H1 (cell line): ENCODE data around the gene ADRB1. TPM values are rescaled to one million over a fixed set of nuclear protein-coding genes. Genes with fewer than 3 reads are reported as not detected.

Experiments used
- CTCF ChIA-PET: fragments of 300-600 bp; sonication (Branson Sonifier 250); formaldehyde crosslinking; loops from one replicate; lab custom pipeline; 2021; ENCODE audit not compliant: partially characterized antibody; lab: Charles Lee
- POLR2A ChIA-PET: fragments of 300-600 bp; sonication (Branson Sonifier 250); formaldehyde crosslinking; loops from one replicate; lab custom pipeline; 2021; ENCODE audit warnings: inconsistent platforms; ENCODE audit not compliant: partially characterized antibody; lab: Charles Lee
- DNase-seq, 2 experiments: peaks; one replicate each; pipeline versions ENCODE4 v3.0.0 to v3.0.0-alpha.2; 2010 to 2022; ENCODE audit warnings: low spot score in 2 of 2, low read depth in 1 of 2, mixed read lengths in 1 of 2
- FAIRE-seq: peaks from 2 replicates; lab custom pipeline; 2011; peaks lifted over from hg19 to GRCh38; lab: Jason Lieb, UNC
- H2AFZ ChIP-seq: 2 replicates; pipeline ENCODE4 v1.8.1; 2012; ENCODE audit warnings: low read length, inconsistent platforms
- H2AK5ac ChIP-seq: 2 replicates; pipeline ENCODE4 v1.6.1; 2013; ENCODE audit warnings: low read depth, low read length
- H2BK120ac ChIP-seq: replicated peaks from 2 replicates; pipeline ENCODE3; 2013; ENCODE audit warnings: low read depth, low read length, inconsistent platforms
- H2BK12ac ChIP-seq: 2 replicates; pipeline ENCODE4 v1.6.1; 2013; ENCODE audit warnings: low read depth, low read length
- H2BK15ac ChIP-seq: 2 replicates; pipeline ENCODE4 v1.6.1; 2013; ENCODE audit warnings: low read length
- H2BK20ac ChIP-seq: 2 replicates; pipeline ENCODE4 v1.6.1; 2013; ENCODE audit warnings: low read length
- H2BK5ac ChIP-seq: 2 replicates; pipeline ENCODE4 v1.6.1; 2013; ENCODE audit warnings: low read depth, low read length
- H3K14ac ChIP-seq: 2 replicates; pipeline ENCODE4 v1.6.1; 2013; ENCODE audit warnings: inconsistent platforms; ENCODE audit not compliant: insufficient read length
- H3K18ac ChIP-seq: 2 replicates; pipeline ENCODE4 v1.6.1; 2013; ENCODE audit warnings: low read length; ENCODE audit errors: extremely low read depth
- H3K23ac ChIP-seq: 2 replicates; pipeline ENCODE4 v1.6.1; 2013; ENCODE audit warnings: inconsistent platforms; ENCODE audit not compliant: insufficient read length
- H3K23me2 ChIP-seq: 2 replicates; pipeline ENCODE4 v1.6.1; 2013; ENCODE audit warnings: low read depth, low read length
- H3K27ac ChIP-seq: 2 replicates; pipeline ENCODE4 v1.6.1; 2011; ENCODE audit warnings: low read depth, low read length, inconsistent platforms
- H3K27me3 ChIP-seq, 4 experiments: replicated peaks in 1 of 4; 1 replicate in 1 of 4; 2 replicates in 3 of 4; pipeline versions ENCODE4 v1.6.1 to v1.8.1; 2011 to 2013; ENCODE audit warnings: low read length in 3 of 4, mild to moderate bottlenecking in 3 of 4, inconsistent platforms in 2 of 4, mixed read lengths in 2 of 4, moderate library complexity in 1 of 4; ENCODE audit not compliant: control insufficient read depth in 3 of 4, insufficient read depth in 3 of 4; ENCODE audit errors: extremely low read depth in 1 of 4
- H3K36me3 ChIP-seq, 4 experiments: 2 replicates each; pipeline versions ENCODE4 v1.6.1 to v1.8.1; 2011 to 2013; ENCODE audit warnings: mild to moderate bottlenecking in 4 of 4, low read length in 3 of 4, moderate library complexity in 2 of 4, control low read depth in 1 of 4, inconsistent platforms in 1 of 4; ENCODE audit not compliant: insufficient read depth in 4 of 4, control insufficient read depth in 2 of 4
- H3K4ac ChIP-seq: replicated peaks from 2 replicates; pipeline ENCODE3; 2013; ENCODE audit warnings: low read length, low read depth, mixed read lengths, inconsistent platforms; ENCODE audit not compliant: insufficient read length
- H3K4me1 ChIP-seq, 4 experiments: replicated peaks in 1 of 4; 1 replicate in 1 of 4; 2 replicates in 3 of 4; pipeline versions ENCODE4 v1.6.1 to v1.8.1; 2011 to 2013; ENCODE audit warnings: low read length in 3 of 4, inconsistent platforms in 2 of 4, mixed read lengths in 1 of 4; ENCODE audit not compliant: insufficient read depth in 4 of 4, control insufficient read depth in 3 of 4
- H3K4me2 ChIP-seq, 2 experiments: 2 replicates each; pipeline versions ENCODE4 v1.6.1 to v1.8.1; 2011 to 2013; ENCODE audit warnings: low read depth in 2 of 2, low read length in 2 of 2, control low read depth in 1 of 2, inconsistent platforms in 1 of 2, mild to moderate bottlenecking in 1 of 2; ENCODE audit not compliant: insufficient read depth in 1 of 2
- H3K4me3 ChIP-seq, 4 experiments: fragments of 200-600, 300-600 bp in 1 of 4; sonication (generic), shearing (Covaris generic), sonication (Bioruptor Twin) in 1 of 4; 2 replicates each; pipeline versions ENCODE4 v1.5.1 to v1.8.1; 2011 to 2016; ENCODE audit warnings: low read length in 4 of 4, low read depth in 3 of 4, control low read depth in 2 of 4, inconsistent platforms in 2 of 4, mild to moderate bottlenecking in 2 of 4, mixed read lengths in 1 of 4, moderate library complexity in 1 of 4; ENCODE audit not compliant: insufficient read depth in 2 of 4; ENCODE audit errors: extremely low read depth in 1 of 4
- H3K56ac ChIP-seq: replicated peaks from 2 replicates; pipeline ENCODE3; 2013; ENCODE audit warnings: low read depth, mild to moderate bottlenecking, mixed read lengths, low read length, inconsistent platforms; ENCODE audit not compliant: insufficient read length
- H3K79me1 ChIP-seq: 2 replicates; pipeline ENCODE4 v1.6.1; 2013; ENCODE audit warnings: low read depth, low read length, control low read depth
- H3K79me2 ChIP-seq, 2 experiments: 2 replicates each; pipeline versions ENCODE4 v1.6.1 to v1.8.1; 2012 to 2013; ENCODE audit warnings: low read length in 2 of 2, mild to moderate bottlenecking in 2 of 2, inconsistent platforms in 1 of 2; ENCODE audit not compliant: insufficient read depth in 2 of 2, control insufficient read depth in 1 of 2
- H3K9ac ChIP-seq, 4 experiments: replicated peaks in 1 of 4; 1 replicate in 1 of 4; 2 replicates in 3 of 4; pipeline versions ENCODE4 v1.6.1 to v1.8.1; 2011 to 2013; ENCODE audit warnings: low read depth in 3 of 4, low read length in 3 of 4, control low read depth in 2 of 4, mild to moderate bottlenecking in 2 of 4, moderate library complexity in 2 of 4, inconsistent platforms in 1 of 4; ENCODE audit errors: extremely low read depth in 1 of 4
- H3K9me3 ChIP-seq, 2 experiments: 2 replicates each; pipeline versions ENCODE4 v1.6.1 to v1.8.1; 2012 to 2013; ENCODE audit warnings: mild to moderate bottlenecking in 2 of 2, moderate library complexity in 2 of 2, control low read depth in 1 of 2, inconsistent platforms in 1 of 2, low read depth in 1 of 2, low read length in 1 of 2, mixed read lengths in 1 of 2; ENCODE audit not compliant: insufficient read depth in 2 of 2
- H4K20me1 ChIP-seq, 2 experiments: replicated peaks in 1 of 2; 2 replicates each; pipeline versions ENCODE3 to v1.8.1; 2011 to 2013; ENCODE audit warnings: inconsistent platforms in 2 of 2, low read length in 2 of 2, mild to moderate bottlenecking in 1 of 2; ENCODE audit not compliant: insufficient read depth in 2 of 2, control insufficient read depth in 1 of 2
- H4K5ac ChIP-seq: 2 replicates; pipeline ENCODE4 v1.6.1; 2013; ENCODE audit warnings: low read length, low read depth, mixed read lengths, inconsistent platforms; ENCODE audit not compliant: insufficient read length
- H4K8ac ChIP-seq: 2 replicates; pipeline ENCODE4 v1.8.0; 2013; ENCODE audit warnings: mild to moderate bottlenecking, moderate library complexity, low read length, inconsistent platforms; ENCODE audit not compliant: insufficient read depth; ENCODE audit errors: extremely low read depth
- H4K91ac ChIP-seq: replicated peaks from 2 replicates; pipeline ENCODE3; 2013; ENCODE audit warnings: low read length, mixed read lengths, inconsistent platforms; ENCODE audit not compliant: insufficient read length
- E2F6 ChIP-seq: IDR thresholded peaks from 2 replicates; pipeline ENCODE4 v1.6.1; 2012; ENCODE audit warnings: inconsistent platforms
- FOSL1 ChIP-seq: IDR thresholded peaks from 2 replicates; pipeline ENCODE4 v1.6.1; 2011; ENCODE audit warnings: mild to moderate bottlenecking, low read depth, low read length, moderate library complexity; ENCODE audit not compliant: insufficient read depth
- HDAC2 ChIP-seq, 2 experiments: fragments of 300-600 bp in 1 of 2; sonication (generic) in 1 of 2; IDR thresholded peaks; 2 replicates each; pipeline ENCODE4 v1.6.1; 2011 to 2012; ENCODE audit warnings: low read depth in 2 of 2, low read length in 2 of 2, mild to moderate bottlenecking in 2 of 2, moderate library complexity in 2 of 2, borderline replicate concordance in 1 of 2, inconsistent platforms in 1 of 2
- KDM4A ChIP-seq: IDR thresholded peaks from one replicate; pipeline ENCODE4 v1.7.1; 2012; ENCODE audit warnings: low read depth, mild to moderate bottlenecking, moderate library complexity, low read length, inconsistent platforms; ENCODE audit not compliant: severe bottlenecking
- PHF8 ChIP-seq: fragments of 200-600 bp; sonication (generic); conservative IDR thresholded peaks from 2 replicates; pipeline ENCODE4 v1.7.1; 2012; ENCODE audit warnings: low read depth, mild to moderate bottlenecking, inconsistent platforms, low read length, moderate library complexity
- RXRA ChIP-seq: IDR thresholded peaks from 2 replicates; pipeline ENCODE4 v1.6.1; 2011; ENCODE audit warnings: low read depth, mild to moderate bottlenecking, low read length, moderate library complexity; ENCODE audit not compliant: insufficient read depth
- TBP ChIP-seq: IDR thresholded peaks from 2 replicates; pipeline ENCODE4 v1.6.1; 2011; ENCODE audit warnings: low read depth, low read length, improper control_type of control experiment
- TCF12 ChIP-seq: IDR thresholded peaks from 2 replicates; pipeline ENCODE4 v1.6.1; 2011; ENCODE audit warnings: low read depth, mild to moderate bottlenecking, low read length
- WGBS, 2 experiments: shearing (Covaris generic) in 1 of 2; methylation state at CpG; one replicate each; pipeline versions ENCODE4 v1.1.6 to v1.1.7; 2013 to 2015; ENCODE audit warnings: low lambda C conversion rate in 2 of 2, mixed read lengths in 2 of 2, inconsistent platforms in 1 of 2, low coverage in 1 of 2, missing lambda C conversion rate in 1 of 2; ENCODE audit not compliant: insufficient replicate concordance in 2 of 2, insufficient coverage in 1 of 2, insufficient read length in 1 of 2; ENCODE audit errors: extremely low coverage in 1 of 2, missing lambda C conversion rate in 1 of 2; 5-methylcytosine and 5-hydroxymethylcytosine counted together
- polyA plus RNA-seq, 7 experiments: library from polyadenylated mRNA; depleted of rRNA in 3 of 7; stranded (reverse) in 5 of 7; unstranded in 2 of 7; fragments of >200 nt in 5 of 7; fragments of 200-250 nt in 2 of 7; gene quantifications; 1 replicate in 5 of 7; 2 replicates in 1 of 7; 4 replicates in 1 of 7; pipeline versions ENCODE4 v1.2.1 to v1.2.3, GENCODE V29; 2011 to 2013; ENCODE audit warnings: missing spikeins in 2 of 7, mixed read lengths in 2 of 7
- total RNA-seq: library from RNA; stranded (reverse); fragmentation: NEBNext Ultra II Directional; extraction: Animal tissue kit (Norgen Biotek cat#: 25700); gene quantifications from 2 replicates; pipeline ENCODE4 v1.2.1, GENCODE V29; 2021
- TF ChIP-seq, protein P1 (sequence below): IDR thresholded peaks from 2 replicates; pipeline ENCODE4 v1.6.1; 2011; ENCODE audit warnings: low read depth, mild to moderate bottlenecking, low read length; ENCODE audit not compliant: insufficient read depth

The ADRB1 gene
- total and polyA plus RNA-seq, 2 of the 8 experiments (the other 6 are each of a cell fraction or from before 2014, with no cell fraction given), result 0.14 to 0.48 TPM

DNA sequence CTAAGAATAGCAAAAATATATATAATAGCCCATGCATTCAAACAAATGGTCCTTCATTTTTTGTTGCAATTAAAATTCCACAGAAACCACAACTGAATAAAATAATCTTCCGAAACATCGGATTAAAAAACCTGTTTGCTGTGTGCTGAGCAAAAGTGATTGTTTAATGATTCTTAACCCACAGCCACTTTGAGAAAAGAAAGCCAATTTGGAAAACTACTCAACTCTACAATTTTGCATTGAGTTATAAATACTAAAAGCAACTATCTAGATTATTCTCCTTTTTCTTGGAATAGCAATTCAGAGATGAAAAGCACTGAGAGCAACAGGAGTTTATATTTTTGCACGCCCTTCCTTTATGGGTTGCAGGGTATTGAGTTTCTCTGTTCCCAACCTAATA is 8.0 kb downstream of the ADRB1 start:
- Histone ChIP-seq H4K91ac (no peak overlapping the region), H3K4me2 (no peak overlapping the region), H2BK120ac (no peak overlapping the region), H2BK20ac (no peak overlapping the region), H2AK5ac (no peak overlapping the region), H3K79me2 (no peaks in the 10 kb centered on the region), H3K4me3 (no peak overlapping the region), H3K14ac (no peak overlapping the region), H3K4ac (no peak overlapping the region), H3K4me1 (no peaks in the 10 kb centered on the region), H3K36me3 (no peaks in the 10 kb centered on the region), H2BK5ac (no peak overlapping the region), H4K8ac (no peak overlapping the region), H3K9ac (no peak overlapping the region), H3K27me3 (peaks cover 4 to 8% (median 5%) of the 10 kb centered on the region in 4 experiments; a peak in 6 of 7 replicates), H3K18ac (no peak overlapping the region), H2AFZ (no peak overlapping the region), H3K56ac (no peak overlapping the region), H2BK15ac (no peak overlapping the region), H3K9me3 (no peaks in the 10 kb centered on the region), H3K79me1 (no peaks in the 10 kb centered on the region), H3K23me2 (no peaks in the 10 kb centered on the region), H3K23ac (no peak overlapping the region), H2BK12ac (no peak overlapping the region), H4K20me1 (no peaks in the 10 kb centered on the region), H4K5ac (no peak overlapping the region), H3K27ac (no peak overlapping the region)
- ChIA-PET POLR2A (no interaction called here), CTCF (interaction anchor here (1.6 kb wide), 1 partner anchor 16 kb away, joined by 5 read pairs; no protein-coding TSS in a partner anchor)
- TF ChIP-seq KDM4A (no peak), PHF8 (no peak), HDAC2 (IDR thresholded peaks at IDR 0.05; ENCODE audit: borderline replicate concordance in 1 of 2, low read depth in 2 of 2, low read length in 2 of 2) (no peak), E2F6 (no peak), RXRA (no peak), TBP (no peak), FOSL1 (no peak), TCF12 (no peak)
- TF ChIP-seq, protein P1, sequence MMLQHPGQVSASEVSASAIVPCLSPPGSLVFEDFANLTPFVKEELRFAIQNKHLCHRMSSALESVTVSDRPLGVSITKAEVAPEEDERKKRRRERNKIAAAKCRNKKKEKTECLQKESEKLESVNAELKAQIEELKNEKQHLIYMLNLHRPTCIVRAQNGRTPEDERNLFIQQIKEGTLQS, result no peak
- DNase-seq (no peak), FAIRE-seq (no peak)
- 96% methylated on average over 3 of the region's 3 CpGs; no CpG with 5 or more reads in 1 of the 2 experiments for WGBS, 2 experiments
